Frontal cortex (tissue), 4 donors: ENCODE measurements around the gene MRPL41. TPM values are rescaled to one million over a fixed set of nuclear protein-coding genes. Genes with fewer than 3 reads are reported as not detected.
"Not testable (repeated sequence)": the region's sequence is repeated elsewhere in the genome, so short reads cannot be mapped to it uniquely, and the experiment has no call there.

Experiments used
- DNase-seq, 2 donors: peaks; one replicate each; pipeline ENCODE4 v3.0.0; 2012; ENCODE audit warnings: low spot score in 2 of 2
- FAIRE-seq: peaks from 2 replicates; lab custom pipeline; 2012; peaks lifted over from hg19 to GRCh38; lab: Jason Lieb, UNC
- total RNA-seq: library from RNA; depleted of rRNA; stranded (reverse); fragments of >200 nt; gene quantifications from one replicate; pipeline ENCODE4 v1.2.3, GENCODE V29; 2014
- donor health status: control.
- donor health status: control.
- donor health status: control.

The MRPL41 gene
- total RNA-seq, 1 donor from 2014 or later = 22.4 TPM

- FAIRE-seq (no peak), DNase-seq (no peak)
Measured at GRCh38 chr9:137520614-137521404, 30.9 kb upstream of the MRPL41 start.

GRCh38 chr9:137521405-137521985 is 30.2 kb upstream of the MRPL41 start:
- FAIRE-seq = no peak
- DNase-seq = no peak

GRCh38 chr9:137522746-137523455 is 28.8 kb upstream of the MRPL41 start:
- FAIRE-seq = no peak

GRCh38 chr9:137524161-137524980 is 27.3 kb upstream of the MRPL41 start:
- DNase-seq (no peak), FAIRE-seq (no peak)

More at GRCh38 chr9:137522746-137523455, 28.8 kb upstream of the MRPL41 start:
- DNase-seq = no peak

DNA sequence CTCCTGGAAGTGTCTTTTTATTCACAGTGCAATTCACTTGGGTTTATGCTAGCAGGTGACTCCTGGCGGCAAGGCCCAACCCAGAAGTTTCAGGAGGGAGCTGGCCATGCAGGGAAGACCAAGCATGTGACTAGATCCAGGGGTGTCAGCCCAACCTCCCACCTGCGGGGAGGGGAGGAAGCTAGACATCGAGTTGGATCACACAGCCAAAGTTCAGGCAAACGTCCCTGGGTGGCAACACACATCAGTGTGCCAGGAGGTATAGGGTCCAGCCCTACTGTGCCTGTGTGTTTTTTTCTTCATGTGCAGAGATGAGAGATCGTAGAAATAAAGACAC is 26.7 kb upstream of the MRPL41 start:
- DNase-seq = no peak
- FAIRE-seq = no peak

GRCh38 chr9:137530331-137530730 is 21.3 kb upstream of the MRPL41 start:
- FAIRE-seq = no peak
- no peak for DNase-seq

- DNase-seq (no peak), FAIRE-seq (no peak)
Measured at GRCh38 chr9:137531099-137531765, 20.4 kb upstream of the MRPL41 start.

DNA sequence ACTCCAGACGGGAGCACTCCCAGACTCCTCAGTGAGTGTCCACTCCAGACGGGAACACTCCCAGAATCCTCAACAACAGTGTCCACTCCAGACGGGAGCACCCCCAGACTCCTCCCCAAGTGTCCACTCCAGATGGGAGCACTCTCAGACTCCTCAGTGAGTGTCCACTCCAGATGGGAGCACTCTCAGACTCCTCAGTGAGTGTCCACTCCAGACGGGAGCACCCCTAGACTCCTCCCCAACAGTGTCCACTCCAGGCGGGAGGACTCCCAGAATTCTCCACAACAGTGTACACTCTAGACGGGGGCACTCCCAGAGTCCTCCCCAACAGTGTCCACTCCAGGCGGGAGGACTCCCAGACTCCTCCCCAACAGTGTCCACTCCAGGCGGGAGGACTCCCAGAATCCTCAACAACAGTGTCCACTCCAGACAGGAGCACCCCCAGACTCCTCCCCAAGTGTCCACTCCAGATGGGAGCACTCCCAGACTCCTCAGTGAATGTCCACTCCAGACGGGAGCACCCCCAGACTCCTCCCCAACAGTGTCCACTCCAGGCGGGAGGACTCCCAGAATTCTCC is 18.7 kb upstream of the MRPL41 start:
- DNase-seq, FAIRE-seq: not testable (repeated sequence)

GRCh38 chr9:137534256-137535119 is 17.2 kb upstream of the MRPL41 start:
- no peak for FAIRE-seq
- peak; percentile 49 to 62 for DNase-seq

DNA sequence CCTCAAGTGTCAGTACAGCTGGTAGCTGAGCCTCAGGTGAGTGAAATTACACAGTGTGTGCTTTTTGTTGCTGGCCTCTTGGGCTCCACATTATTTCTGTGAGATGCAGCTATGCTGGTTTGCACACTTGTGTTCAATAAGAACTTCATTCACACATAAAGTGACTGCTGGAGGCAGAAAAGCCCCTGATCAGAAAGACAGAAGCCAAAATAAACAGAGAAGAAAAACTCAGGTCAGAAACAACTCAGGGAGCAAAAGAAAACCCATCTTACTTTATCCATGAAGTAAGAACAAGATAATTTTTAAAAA is 16.6 kb upstream of the MRPL41 start:
- FAIRE-seq = no peak

DNA sequence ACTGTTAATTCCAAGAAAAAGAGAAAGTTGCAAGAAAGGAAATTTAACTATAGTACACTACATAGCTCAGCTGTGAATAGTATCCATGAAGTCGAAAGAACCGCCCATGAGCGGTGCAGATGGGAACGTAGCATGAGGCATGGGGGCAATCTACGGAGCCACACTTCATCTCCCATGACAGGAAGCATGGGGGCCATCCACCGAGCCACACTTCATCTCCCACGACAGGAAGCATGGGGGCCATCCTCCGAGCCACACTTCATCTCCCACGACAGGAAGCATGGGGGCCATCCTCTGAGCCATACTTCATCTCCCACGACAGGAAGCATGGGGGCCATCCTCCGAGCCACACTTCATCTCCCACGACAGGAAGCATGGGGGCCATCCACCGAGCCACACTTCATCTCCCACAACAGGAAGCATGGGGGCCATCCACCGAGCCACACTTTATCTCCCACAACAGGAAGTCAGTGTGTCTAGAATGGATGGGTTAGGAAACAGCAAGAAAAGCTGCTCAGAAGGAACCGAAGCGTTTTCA is 15.0 kb upstream of the MRPL41 start:
- not testable (repeated sequence) for DNase-seq, FAIRE-seq

More for the DNA sequence above, 16.6 kb upstream of the MRPL41 start:
- no peak for DNase-seq

- FAIRE-seq (no peak), DNase-seq (no peak)
Measured at GRCh38 chr9:137538058-137538457, 13.6 kb upstream of the MRPL41 start.

- no peak for FAIRE-seq
- no peak for DNase-seq
Measured at GRCh38 chr9:137540536-137540935, 11.1 kb upstream of the MRPL41 start.

DNA sequence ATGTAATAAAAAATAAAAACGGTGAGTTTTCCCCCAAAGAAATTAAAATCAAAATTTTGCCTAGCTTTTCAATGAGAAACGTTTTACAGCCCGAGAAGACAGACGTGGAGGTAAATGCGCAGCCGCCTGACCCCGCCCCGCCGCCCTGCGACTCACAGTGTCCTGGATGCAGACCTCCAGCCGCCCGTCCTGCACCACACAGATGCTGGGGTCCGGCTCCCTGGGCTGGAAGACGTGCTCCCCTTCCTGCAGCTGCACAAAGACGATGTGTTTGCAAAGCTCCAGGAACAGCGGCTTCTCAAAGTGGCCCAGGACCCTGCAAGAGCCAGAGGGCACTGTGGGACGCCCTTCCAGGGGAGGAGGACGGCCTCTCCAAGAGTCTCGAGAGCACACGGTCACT is 9.2 kb upstream of the MRPL41 start:
- DNase-seq (no peak), FAIRE-seq (no peak)

DNA sequence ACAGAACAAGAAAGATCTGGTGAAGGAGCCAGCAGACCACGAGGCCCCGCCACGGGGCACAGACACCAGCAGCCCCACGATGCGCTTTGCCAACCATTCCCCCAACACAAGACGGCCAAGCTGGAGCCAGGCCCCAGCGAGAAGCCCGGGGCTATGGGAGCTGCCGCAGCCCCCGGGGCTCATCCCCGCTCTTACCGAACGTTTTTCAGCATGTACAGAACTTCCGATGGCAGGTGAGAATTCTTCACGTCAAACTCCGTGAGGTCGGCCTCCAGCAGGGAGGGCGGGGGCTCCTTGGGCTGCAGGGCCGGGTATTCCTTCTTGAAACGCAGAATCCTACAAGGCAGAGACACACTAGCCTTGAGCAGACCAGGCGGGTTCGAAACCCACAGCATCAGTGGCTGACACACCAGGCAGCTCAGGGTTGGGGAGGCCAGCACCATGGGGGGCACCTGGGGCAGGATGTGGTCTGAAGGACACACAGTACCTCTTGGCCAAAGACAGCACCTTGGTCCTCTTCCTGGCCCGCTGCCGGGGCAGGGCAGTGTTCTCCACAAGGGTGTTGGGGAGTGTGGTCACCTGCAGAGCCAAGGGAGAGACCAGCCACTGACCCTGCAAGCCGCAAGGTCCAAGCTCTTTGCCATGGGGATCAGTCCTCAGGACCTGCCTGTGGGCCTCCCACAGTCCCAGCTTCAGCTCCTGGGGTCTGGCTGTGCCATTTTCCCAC is 8.3 kb upstream of the MRPL41 start:
- FAIRE-seq (no peak), DNase-seq (no peak)

DNA sequence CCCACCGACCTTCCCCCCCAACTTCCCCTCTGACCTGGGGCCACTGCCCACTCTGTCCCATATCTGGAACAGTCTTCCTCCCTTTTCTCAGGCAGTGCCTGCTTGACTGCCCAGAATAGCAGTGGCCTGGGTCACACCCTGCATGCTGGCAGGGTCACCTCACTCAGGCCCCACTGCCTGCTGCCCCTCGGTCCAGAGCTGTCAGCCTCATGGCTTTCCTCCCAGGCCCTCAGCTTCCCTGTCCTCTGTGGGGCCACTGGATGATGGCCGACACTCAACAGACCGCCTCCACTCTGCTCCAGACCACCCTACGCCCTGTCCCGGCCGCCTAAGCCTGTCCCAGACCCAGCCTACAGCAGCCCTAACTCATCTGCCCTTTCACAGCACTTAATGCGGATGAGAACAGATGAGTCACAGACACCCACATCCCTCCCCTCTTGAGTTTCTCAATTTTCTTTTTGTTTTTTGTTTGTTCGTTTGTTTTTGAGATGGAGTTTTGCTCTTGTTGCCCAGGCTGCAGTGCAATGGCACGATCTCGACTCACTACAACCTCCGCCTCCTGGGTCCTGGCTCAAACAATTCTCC is 7.4 kb upstream of the MRPL41 start:
- no peak for DNase-seq
- no peak for FAIRE-seq

- DNase-seq = no peak
- FAIRE-seq = no peak
Measured at GRCh38 chr9:137545123-137545522, 6.6 kb upstream of the MRPL41 start.
